ENCODE measurements around the gene NKX1-2. TPM values are rescaled to one million over a fixed set of nuclear protein-coding genes. Genes with fewer than 3 reads are reported as not detected.

NKX1-2 gene
- total and polyA plus RNA-seq, 2 experiments from 2014 or later, result 9.8 to 39.4 TPM

DNA sequence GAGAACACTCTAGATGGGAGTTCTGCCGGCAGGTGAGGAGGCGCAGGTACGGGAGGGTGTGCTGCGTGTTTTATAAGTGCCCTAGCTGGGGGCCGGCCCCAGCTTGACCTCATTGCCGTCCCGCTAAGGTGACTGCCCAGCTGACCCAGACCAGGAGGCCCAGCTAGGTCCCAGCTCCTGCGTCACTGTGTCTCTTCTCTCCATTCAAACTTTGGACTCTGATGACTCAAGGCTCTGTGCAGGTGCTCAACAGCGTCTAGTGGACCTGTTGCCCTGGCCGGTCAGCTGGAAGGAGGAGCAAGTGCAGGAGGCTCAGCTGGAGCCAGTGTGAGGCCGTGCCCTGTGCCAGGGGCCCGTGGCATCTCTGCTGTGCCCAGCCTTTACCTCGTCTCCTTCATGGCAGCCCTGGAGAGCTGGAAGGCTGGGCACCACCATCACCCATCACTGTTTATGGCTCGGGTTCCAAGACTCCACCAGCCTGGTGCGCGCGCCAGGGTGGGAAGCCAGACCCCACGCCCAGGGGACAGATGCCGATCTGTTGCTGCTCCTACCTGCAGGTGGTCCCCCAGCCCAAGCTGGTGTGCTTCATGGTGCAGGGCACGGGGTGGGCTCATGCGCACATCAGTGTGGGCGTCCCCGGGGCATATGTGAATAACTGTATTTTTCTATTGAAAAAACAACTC, 26.3 kb upstream of the NKX1-2 start (continued):
- no peak for TF ChIP-seq NANOG (IDR thresholded peaks at IDR 0.05; ENCODE audit: borderline replicate concordance)
- TF ChIP-seq, protein P1, sequence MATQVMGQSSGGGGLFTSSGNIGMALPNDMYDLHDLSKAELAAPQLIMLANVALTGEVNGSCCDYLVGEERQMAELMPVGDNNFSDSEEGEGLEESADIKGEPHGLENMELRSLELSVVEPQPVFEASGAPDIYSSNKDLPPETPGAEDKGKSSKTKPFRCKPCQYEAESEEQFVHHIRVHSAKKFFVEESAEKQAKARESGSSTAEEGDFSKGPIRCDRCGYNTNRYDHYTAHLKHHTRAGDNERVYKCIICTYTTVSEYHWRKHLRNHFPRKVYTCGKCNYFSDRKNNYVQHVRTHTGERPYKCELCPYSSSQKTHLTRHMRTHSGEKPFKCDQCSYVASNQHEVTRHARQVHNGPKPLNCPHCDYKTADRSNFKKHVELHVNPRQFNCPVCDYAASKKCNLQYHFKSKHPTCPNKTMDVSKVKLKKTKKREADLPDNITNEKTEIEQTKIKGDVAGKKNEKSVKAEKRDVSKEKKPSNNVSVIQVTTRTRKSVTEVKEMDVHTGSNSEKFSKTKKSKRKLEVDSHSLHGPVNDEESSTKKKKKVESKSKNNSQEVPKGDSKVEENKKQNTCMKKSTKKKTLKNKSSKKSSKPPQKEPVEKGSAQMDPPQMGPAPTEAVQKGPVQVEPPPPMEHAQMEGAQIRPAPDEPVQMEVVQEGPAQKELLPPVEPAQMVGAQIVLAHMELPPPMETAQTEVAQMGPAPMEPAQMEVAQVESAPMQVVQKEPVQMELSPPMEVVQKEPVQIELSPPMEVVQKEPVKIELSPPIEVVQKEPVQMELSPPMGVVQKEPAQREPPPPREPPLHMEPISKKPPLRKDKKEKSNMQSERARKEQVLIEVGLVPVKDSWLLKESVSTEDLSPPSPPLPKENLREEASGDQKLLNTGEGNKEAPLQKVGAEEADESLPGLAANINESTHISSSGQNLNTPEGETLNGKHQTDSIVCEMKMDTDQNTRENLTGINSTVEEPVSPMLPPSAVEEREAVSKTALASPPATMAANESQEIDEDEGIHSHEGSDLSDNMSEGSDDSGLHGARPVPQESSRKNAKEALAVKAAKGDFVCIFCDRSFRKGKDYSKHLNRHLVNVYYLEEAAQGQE (IDR thresholded peaks at IDR 0.05; ENCODE audit: unreplicated experiment), result no peak
- no peak for TF ChIP-seq STAT1 (IDR thresholded peaks at IDR 0.05; ENCODE audit: unreplicated experiment)
- TF ChIP-seq EZH2phosphoT487 (IDR thresholded peaks at IDR 0.05; ENCODE audit: unreplicated experiment), result no peak

DNA sequence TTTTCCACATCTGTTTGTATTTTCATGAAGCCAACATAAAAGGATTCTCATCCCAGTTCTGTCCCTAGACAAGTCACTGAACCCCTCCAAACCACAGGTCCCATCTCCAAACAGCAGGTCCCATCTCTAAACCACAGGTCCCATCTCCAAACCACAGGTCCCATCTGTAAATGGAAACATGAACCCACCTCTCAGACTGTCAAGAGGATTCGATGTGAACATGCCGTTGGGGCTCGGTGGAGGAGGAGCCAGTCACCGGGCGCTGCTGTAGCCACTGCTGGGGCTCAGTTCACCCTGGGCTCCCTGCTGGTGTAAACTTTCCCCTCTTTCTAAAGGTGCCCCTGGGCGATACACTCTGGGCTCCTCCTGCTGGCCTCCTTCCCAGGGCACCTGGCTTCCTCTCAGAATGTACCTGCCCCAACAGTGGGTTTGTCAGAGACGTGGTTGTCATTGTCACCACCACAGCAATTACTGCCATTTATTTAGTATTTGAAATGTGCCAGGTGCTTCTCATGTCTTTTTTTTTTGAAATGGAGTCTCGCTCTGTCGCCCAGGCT, 24.8 kb upstream of the NKX1-2 start:
- H3K4me1 Mint-ChIP-seq, result peaks cover 41% of the 10 kb centered on the region
- Histone ChIP-seq H3K79me2 (replicated peaks; ENCODE audit: insufficient read depth) (no peaks in the 10 kb centered on the region; the same call in none of the 2 replicates), H3K4me1 (ENCODE audit: insufficient read depth) (peaks cover 39% of the 10 kb centered on the region), H2AFZ (no peak overlapping the region), H3K27me3 (ENCODE audit: insufficient read depth) (no peaks in the 10 kb centered on the region), H3F3A (replicated peaks; ENCODE audit: low read depth) (peaks cover 2% of the 10 kb centered on the region), H3K27ac (ENCODE audit: low read depth) (peak overlapping the region; percentile 32; the same call in 1 of the 2 replicates), H3K4me2 (no peak overlapping the region), H3K4me3 (no peak overlapping the region), H3K9me2 (ENCODE audit: insufficient read depth) (no peaks in the 10 kb centered on the region), H4K20me1 (replicated peaks; ENCODE audit: insufficient read depth) (no peaks in the 10 kb centered on the region), H3K36me3 (ENCODE audit: insufficient read depth) (no peaks in the 10 kb centered on the region)
- no peaks in the 10 kb centered on the region; the same call in 2 of the 3 replicates for H3K36me3 Mint-ChIP-seq (ENCODE audit: low read depth)
- DNase-seq (ENCODE audit: low spot score) (no peak), ATAC-seq (no peak)
- no peaks in the 10 kb centered on the region for H3K9me3 Mint-ChIP-seq
- H3K4me3 Mint-ChIP-seq, result no peak overlapping the region
- 0 out of 2 replicates have a peak overlapping the region, but pooled peaks have one; percentile 30 for H3K27ac Mint-ChIP-seq
- H3K27me3 Mint-ChIP-seq (ENCODE audit: insufficient read depth, low read depth, poor library complexity), result peaks cover 14% of the 10 kb centered on the region
- TF ChIP-seq EZH2phosphoT487 (IDR thresholded peaks at IDR 0.05; ENCODE audit: unreplicated experiment) (no peak), NANOG (IDR thresholded peaks at IDR 0.05; ENCODE audit: borderline replicate concordance) (no peak), CREB1 (CRISPR knock-in tag; IDR thresholded peaks at IDR 0.05; ENCODE audit: low read depth) (no peak), ZNF462 (CRISPR knock-in tag; IDR thresholded peaks at IDR 0.05) (no peak), STAT1 (IDR thresholded peaks at IDR 0.05; ENCODE audit: unreplicated experiment) (no peak), ETS1 (IDR thresholded peaks at IDR 0.05) (no peak), ZNF331 (CRISPR knock-in tag; IDR thresholded peaks at IDR 0.05; ENCODE audit: low read depth) (no peak)
- TF ChIP-seq, protein P1 (IDR thresholded peaks at IDR 0.05; ENCODE audit: unreplicated experiment), result no peak

Measured in GM23338 (cell line).